Activated naive CD4-positive, alpha-beta T cell (primary cell): Measurements from ENCODE around the gene IL20RB.
"Not testable (repeated sequence)": the region's sequence is repeated elsewhere in the genome, so short reads cannot be mapped to it uniquely, and the experiment has no call there.

Experiments
- DNase-seq, 4 experiments: peaks; one replicate each; lab custom pipeline; 2025; lab: John Stamatoyannopoulos, UW

Gene IL20RB

DNA sequence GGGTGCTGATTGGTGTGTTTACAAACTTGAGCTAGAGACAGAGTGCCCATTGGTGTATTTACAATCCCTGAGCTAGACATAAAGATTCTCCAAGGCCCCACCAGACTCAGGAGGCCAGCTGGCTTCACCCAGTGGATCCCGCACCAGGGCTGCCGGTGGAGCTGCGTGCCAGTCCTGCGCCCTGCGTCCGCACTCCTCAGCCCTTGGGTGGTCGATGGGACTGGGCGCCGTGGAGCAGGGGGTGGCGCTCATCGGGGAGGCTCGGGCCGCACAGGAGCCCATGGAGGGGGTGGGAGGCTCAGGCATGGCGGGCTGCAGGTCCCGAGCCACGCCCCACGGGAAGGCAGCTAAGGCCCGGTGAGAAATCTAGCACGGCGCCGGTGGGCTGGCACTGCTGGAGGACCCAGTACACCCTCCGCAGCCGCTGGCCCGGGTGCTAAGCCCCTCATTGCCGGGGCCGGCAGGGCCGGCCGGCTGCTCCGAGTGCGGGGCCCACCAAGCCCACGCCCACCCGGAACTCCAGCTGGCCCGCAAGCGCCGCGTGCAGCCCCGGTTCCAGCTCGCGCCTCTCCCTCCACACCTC, 29.7 kb downstream of the IL20RB start:
- not testable (repeated sequence) for DNase-seq

DNA sequence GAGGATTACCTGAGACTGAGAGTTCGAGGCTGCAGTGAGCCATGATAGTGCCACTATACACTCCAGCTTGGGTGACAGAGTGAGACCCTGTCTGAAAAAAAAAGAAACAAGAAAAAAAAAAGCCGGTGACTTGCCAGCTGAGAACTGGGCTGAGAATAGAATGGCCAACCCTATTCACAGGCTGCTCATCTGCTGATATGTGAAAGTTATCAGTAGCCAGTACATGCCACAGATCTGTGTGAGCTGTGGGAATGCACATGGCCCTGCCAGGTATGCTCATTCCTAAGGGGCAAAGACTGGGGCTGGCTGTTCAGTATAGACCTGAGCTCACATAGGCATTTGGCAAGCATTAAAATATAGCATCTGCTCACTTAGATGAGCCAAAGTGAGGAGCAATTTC, 30.9 kb downstream of the IL20RB start:
- no peak for DNase-seq

DNA sequence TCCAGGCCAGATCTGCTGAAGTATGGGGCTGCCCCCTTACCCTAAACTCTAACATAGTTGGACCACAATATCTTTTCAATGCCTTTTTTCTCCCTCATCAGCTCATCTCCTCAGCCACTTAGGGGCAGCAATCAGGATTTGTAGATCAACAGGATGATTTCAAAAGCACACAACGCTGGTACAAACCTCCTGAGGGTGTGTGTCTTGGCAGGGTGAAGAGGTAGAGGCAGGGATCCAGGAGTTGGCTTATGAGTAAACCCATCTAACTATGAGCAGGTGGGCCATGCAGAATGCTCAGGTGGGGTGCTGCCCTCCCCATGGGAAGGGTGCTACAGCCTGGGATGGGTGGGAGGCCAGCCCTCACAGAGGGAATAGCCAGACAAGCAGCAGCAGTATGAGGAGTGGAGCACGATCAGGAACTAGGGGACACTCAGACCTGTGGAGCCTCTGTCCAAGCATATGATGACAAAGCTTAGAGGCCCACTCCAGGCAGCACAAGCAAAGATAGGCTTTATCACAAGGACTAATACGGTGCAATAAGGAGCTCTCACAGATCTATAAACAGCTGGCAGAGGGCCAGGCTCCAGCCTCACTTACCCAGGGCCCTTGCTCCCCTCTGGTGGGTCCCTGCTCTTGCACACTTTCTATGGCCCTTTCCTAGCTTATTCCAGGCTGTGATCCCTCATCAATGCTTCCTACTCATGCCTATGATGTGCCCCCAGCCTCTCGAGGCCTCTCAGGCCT, 32.2 kb downstream of the IL20RB start:
- DNase-seq = no peak

DNA sequence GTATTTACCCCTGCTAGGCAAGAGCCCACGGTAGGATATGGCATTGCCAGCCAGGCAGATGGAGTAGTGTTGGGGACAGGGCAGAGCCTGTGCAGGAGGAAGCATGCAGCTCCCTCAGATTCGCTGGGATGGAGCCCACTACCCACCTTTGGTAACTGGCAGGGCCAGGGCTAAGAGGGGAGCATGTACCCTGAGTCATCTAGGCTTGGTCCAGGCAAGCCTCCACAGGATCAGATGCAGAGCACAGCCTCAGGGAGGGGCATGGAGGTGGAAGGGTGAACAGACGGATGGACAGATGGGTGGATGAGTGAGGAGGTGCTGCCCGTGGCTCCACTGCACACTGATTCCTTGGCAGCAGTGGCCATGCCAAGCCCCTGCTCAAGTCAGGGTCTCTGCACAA, 33.0 kb downstream of the IL20RB start:
- DNase-seq = no peak

DNA sequence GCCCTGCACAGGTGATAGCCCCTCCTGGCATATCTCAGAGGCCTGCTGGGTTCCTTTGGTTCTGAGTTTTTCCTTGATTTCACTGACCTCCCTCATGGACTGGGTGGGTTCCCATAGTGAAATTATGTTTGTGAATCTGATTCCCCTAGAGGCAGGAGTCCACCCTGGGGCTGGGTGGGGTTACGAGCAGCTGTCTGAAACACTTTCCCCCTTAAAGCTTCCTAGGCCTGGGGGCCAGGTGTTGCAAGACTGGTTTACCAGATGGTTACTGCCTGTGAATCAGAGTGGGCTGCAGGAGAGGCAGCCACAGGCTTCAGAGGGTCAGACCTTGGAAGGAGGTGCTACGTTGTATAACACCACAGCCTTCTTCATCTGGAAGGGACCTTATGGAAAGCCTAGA, 34.3 kb downstream of the IL20RB start:
- DNase-seq = no peak

DNA sequence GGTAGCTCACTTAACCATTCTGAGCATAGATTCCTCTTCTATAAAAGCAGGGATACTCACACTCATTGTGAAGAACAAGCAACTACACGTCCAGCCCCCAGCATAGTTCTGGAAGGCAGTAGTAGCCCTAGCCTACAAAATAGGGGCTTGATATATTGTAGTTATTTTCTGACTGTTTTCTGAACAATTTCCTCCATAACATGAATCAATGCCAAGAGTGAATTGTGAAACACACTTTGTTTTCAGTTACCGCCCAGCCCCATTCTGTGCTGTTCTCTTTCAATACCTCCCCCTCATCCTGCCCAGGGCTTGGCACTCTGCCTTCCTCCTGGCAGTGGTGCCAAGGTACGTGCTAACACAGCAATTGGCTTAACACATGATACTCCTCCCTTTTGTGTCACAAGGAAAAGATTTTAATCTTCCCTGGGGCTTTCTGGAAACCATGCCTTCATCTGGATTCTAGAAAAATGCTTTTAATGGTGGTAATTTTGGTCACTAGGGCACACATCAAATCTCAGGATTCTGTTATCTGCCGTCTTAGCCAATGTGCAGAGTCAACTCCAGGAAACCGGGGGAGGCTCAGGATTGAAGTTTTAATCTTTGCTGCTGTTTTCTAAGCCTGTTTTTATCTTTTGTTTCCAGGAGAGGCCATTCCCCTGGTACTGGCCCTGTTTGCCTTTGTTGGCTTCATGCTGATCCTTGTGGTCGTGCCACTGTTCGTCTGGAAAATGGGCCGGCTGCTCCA, 37.2 kb downstream of the IL20RB start:
- DNase-seq = no peak

DNA sequence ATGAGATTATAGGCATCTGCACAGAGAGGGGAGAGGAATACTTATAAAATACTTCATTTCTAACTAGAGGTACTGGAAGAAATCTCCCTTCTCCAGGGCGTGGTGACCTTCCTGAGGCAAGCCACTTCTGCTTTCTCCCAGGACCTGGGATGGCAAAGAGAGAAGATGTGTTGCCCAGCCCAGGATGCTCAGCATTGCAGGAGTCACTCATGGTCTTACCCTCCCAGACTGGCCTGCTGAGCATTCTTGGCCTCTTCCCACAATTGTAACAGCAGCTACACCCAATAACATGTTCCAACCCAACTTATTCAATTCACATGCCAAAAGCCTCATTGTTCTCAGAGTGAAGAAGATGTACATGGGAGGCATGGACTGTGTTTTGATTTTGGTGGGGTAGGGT, 37.9 kb downstream of the IL20RB start:
- no peak for DNase-seq

- no peak for DNase-seq
Observed at GRCh38 chr3:137000039-137000438, 42.3 kb downstream of the IL20RB start.

GRCh38 chr3:137007376-137007775, 49.6 kb downstream of the IL20RB start:
- not testable (repeated sequence) for DNase-seq

GRCh38 chr3:137008131-137008530, 50.3 kb downstream of the IL20RB start:
- DNase-seq = no peak

GRCh38 chr3:137008976-137009375, 51.2 kb downstream of the IL20RB start:
- no peak for DNase-seq

GRCh38 chr3:137010137-137010536, 52.4 kb downstream of the IL20RB start:
- DNase-seq = no peak

GRCh38 chr3:137011153-137011552, 53.4 kb downstream of the IL20RB start:
- DNase-seq = no peak

DNA sequence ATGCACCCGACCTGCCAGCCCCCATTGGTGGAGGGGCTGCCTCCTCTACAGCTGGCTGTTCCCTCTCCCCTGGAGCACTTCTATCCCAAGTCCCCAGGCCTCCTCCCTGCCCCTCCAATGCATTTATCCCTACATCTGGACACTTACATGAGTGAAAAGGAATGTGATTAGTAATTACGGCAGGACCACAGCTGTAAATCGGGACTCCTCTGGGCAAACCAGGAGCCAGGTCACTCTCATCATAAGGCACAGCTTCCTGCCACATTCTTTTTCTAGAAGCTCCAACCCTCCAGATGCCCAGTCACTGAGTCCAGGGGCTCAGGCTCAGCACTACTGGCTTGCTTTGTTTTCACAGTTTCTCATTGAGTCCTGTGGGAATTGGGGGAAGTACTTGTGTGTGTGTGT, 54.3 kb downstream of the IL20RB start:
- DNase-seq = no peak

DNA sequence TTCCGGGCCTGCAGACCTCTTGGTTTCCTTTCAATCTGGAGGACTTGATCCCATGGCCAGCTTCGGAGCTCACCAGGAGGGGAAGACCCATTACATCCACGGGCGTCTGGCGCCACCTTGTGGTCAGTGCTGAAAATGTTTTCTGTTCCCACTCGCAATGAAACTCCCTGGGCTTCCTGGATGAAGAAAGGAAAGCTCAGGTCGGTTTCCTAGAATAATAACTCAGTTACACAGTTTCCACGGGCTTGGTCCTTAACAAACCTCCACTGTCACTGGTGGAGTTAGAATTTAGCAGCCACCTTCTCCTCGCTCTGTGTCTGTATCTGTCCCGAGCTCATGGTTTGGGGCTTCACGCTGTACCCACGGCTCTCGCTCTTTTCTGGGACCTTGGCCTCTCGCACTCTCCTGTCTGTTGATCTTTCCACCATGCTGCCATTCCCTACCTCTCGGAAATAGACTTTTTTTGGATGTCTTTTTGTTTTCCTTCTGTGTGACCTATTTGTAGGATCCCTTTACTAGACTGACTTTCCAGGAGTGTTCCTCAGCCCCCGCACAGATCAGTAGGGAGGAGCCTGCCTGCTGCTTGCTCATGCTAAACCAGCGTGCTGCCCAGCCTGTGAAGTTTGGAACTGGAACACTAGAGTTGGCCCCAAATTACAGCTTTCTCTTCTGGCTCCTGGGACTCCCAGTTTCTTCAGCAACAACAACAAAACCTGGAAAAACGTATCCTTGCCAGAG, 56.3 kb downstream of the IL20RB start:
- peak; percentile 56 to 81 (median 78) for DNase-seq

DNA sequence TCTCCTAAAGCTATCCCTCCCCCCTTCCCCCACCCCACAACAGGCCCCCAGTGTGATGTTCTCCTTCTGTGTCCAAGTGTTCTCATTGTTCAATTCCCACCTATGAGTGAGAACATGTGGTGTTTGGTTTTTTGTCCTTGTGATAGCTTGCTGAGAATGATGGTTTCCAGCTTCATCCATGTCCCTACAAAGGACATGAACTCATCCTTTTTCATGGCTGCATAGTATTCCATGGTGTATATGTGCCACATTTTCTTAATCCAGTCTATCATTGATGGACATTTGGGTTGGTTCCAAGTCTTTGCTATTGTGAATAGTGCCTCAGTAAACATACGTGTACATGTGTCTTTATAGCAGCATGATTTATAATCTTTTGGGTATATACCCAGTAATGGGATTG, 59.5 kb downstream of the IL20RB start:
- DNase-seq = not testable (repeated sequence)

DNA sequence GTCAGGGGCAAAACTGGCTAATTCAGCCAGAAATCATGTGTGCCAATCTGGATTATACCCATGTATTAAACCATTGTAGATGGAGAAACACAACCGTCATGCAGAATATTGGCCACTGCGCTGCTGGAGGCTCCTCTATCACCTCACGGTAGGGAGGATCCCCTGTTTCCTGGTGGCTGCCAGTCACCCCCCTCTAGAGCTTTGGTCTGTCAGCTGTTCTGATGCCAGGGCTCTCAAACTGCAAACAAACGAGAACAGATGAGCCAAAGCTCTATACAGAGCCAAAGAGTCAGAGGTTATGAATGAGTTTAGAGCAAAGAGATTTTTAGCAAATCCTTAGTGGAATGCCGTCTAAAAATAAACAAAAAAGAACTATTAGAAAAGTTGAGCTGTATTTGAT, 62.5 kb downstream of the IL20RB start:
- no peak for DNase-seq

- no peak for DNase-seq
Observed at GRCh38 chr3:137020888-137021287, 63.1 kb downstream of the IL20RB start.

- no peak for DNase-seq
Observed at GRCh38 chr3:137024348-137024747, 66.6 kb downstream of the IL20RB start.

DNA sequence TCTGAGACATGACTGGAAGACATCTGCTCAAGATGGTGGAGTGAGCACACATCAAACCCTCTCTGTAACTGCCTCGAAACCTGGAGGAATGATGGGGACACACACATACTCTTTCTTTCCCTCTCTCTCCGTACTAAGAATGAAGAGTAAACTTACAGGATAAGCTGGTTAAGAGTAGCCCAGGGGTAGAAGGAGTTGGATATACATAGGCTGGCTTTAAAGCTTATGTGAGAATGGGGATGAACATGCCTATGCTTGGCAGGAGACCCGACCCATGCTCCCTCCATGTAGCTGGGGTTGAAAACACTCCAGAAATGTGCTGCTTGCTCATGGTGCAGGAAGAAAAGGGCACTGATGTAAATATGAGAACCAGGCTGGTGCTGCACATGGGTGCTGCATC, 68.9 kb downstream of the IL20RB start:
- DNase-seq = no peak

GRCh38 chr3:137032465-137033120, 74.8 kb downstream of the IL20RB start:
- DNase-seq = peak; percentile 32 to 69 (median 56)

- DNase-seq = no peak
Observed at GRCh38 chr3:137035631-137036030, 77.8 kb downstream of the IL20RB start.
